GM21367 (cell line): Measurements from ENCODE around the gene ST3GAL4.

Source experiments
- ATAC-seq: cut with Tn5 transposase; IDR thresholded peaks from one replicate; pipeline ENCODE4 v1.9.1; 2021; ENCODE audit not compliant: unreplicated experiment

ST3GAL4 gene

DNA sequence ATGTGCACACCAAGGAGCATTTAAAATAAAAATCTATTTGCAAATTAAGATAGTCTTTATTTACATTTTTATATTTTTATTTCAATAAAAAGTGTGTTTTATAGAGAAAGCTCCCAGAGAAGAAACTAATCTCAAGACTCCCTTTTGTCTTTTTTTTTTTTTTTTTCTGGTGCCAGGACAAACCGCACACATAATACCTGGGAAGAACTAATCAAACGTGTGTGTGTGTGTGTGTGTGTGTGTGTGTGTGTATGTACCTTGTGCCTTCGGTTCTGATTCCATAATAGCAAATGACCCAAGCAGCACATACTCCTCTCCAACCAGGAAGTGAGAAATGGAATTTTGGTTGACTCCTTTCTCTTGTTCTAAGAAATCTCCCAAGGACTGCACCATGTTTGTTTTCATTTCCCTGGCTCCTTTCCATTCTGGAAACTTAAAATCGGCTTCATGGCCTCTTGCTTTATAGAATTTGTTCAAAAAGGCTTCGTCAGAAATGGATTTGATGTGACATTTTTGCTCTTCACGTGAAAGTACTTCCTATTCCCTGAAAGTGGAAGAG is 65.3 kb downstream of the ST3GAL4 start:
- ATAC-seq, result no peak

DNA sequence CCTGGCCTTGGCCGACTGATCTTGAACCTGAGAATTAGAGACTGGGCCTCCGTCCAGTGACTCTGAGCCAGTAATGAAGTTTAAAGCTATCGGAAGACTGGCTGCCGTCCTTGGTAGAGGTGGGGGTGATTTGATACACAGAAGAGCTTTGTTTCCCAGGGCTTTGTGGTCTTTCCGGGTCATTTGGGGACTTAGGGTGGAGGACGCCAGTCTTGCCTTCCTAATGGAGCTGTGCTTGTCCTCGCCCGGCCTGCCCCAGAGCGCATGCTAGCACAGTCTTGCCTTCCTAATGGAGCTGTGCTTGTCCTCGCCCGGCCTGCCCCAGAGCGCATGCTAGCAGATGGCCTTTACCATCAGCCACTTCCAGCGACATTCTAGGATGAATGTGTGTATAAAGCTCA is 65.8 kb downstream of the ST3GAL4 start:
- no peak for ATAC-seq

DNA sequence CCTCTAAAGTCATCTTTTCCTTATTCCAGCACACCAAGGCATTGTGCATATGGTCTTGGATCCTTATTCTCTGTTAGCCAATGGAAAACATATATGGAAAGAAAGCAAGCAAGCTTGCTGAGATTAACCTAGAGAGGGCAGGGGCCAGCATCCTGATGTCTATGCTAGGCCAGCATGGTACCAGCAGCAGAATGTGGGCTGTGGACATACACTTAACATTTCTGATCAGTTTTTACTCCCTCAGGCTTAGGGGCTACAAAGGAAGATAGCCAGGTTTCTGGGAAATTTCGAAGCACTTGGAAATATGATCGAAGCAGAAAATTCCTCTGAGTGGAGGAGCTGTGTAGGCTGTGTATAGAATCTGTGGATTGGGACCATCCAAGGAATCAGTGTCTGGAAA is 67.0 kb downstream of the ST3GAL4 start:
- no peak for ATAC-seq

DNA sequence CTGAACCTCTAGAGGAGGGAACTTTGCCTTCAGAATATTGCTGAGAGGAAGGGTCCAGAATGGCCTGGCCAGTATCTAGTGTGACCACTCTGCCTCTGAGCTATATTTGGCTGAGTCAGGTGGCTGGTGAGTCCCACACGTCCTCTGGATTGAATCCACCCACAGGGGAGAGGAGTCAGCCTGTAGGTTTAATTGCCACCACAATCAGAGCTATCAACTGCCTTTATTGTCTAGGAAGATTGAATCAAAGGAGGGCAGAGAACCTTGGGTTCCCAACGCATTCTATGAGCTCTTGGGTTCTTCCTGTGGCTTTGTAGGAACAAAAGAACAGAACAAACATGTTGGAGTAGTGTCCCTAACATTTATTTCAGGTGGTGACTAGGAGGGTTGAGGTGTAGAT is 67.7 kb downstream of the ST3GAL4 start:
- no peak for ATAC-seq

DNA sequence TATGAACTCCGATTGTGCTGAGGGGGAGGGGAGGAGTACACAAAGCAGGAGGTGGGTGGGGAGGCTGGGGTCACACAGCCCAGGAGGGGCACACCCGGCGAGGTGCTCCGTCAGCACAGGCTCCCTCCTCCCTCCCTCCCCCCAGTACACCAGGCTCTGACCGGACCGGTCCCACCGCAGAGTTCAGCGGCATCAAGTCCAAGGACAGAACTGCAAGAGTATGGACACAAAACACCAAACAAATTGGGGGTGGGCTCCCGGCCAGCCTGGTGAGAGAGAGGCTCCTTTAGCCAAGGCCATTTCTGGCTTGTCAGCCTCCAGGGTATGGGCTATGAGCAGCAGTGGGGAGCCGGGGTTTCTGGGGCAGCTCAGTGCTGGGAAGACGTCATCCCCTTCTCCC is 68.3 kb downstream of the ST3GAL4 start:
- ATAC-seq, result no peak

DNA sequence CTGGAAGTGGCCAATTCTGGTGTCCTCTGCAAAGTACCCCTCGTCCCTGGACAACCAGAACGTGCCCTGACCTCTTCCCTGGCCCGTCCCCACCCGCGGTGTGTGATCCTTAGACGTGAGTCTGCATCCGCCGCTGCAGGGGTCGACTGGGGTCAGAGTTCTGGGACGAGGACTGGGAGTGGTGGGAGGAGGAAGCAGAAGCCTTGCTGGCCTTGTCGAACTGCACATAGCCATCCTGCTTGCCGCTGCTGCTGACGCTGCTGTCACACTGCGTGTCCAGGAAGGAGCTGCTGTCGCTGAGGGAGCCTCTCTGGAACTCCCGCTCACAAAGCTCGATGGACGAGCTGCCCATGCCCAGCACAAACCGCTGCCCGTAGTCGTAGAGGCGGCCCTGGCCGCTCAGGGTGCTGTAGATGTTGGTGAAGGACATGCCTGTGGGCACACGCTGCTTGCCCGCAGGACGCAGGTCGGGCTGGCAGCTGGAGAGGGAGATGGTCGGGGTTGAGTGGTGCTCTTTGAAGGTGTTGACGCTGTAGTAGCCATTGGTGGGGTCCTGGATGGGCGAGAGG is 69.1 kb downstream of the ST3GAL4 start:
- no peak for ATAC-seq

DNA sequence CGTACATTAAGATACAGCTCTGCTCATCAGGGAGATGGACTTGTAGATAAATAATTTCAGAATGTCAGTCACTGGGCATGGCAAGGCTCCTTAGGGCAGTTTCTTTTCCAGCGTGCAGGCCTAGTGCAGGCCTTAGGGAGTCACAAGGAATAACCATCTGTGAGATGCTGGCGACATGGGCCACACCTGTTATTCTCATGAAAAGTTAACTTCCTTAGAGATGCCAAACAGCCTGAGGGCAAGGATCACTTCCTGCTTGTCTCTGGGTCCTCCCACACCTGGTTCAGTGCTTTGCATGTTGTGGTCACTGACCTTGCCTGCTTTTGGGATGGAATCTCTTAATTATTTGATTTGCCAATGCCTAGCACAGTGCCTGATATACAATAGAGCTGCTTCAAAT is 70.6 kb downstream of the ST3GAL4 start:
- no peak for ATAC-seq

DNA sequence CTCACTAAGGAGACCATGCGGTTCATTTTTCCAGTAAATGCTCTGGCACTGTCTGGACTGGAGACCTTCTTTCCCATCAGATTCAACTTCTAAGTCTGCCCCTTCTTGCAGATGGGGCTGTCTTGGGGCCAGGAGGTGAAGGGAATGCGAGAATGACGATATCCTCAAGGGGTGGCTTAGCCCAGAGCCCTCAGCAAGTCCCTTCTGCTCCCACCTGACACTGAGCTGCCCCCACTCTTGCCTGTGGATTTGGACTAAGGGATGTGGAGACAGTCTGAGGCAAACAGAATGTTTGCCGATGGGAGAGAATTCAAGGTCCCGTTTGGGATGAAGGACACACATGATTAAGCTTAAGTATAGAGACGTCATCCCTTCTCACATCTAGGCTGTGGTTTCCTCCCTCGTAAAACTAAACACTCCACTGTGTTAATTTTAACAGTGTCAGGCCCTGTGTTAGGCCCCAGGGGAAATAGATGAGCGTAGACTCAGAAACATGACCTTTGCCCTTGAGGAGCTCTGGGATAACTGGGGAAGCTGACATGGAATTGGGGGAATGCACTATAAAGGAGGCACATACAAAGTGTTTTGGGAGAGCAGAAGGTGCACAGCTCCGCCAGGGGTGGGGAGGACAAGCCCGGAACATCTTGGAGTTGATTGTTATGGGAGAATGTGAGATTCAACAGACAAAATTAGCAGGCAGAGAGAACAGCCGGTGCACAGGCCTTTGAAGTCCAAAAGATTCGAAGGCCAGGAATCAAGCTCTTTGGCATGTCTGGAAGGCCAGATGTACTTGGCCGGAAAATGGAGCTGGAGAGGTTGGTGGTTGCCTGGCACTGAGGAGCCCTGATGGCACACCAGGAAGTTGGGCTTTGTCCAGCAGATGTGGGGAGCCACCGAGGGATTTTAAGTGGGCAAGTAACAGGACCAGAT is 71.6 kb downstream of the ST3GAL4 start:
- ATAC-seq, result peak; percentile 80

DNA sequence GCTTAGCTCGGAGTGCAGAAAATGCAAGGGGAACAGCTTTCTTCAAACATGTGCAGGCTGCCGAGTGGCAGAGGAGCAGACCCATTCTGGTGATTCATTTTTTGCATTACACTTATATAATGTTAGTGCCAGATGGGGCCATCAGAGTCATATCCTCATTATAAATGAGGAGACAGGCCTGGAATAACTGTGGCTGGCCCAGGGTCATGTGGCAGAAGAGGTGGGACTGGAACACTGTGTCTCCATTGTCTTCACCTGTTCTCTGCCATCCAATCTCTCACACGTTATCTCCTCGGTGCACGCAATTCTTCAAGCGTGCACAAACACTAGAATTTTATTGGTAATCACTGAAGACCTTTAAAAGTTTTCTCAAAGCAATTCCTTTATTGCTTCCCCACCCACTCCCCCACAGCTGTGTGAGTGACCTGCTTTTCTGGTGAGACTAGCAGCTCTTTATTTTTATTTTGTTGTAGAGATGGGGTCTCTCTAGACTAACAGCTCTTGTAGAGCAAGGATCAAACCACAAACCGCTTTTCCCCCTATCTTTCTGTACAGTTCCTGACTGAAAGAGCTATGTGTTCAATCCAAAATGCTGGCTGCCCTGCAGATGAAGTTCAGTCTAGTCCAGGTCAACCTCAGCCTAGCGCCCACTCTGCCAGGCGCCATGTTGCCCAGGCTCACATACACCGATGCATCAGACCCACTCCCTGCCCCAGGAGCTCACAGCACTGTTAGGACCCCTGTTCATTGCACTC is 75.3 kb downstream of the ST3GAL4 start:
- no peak for ATAC-seq

DNA sequence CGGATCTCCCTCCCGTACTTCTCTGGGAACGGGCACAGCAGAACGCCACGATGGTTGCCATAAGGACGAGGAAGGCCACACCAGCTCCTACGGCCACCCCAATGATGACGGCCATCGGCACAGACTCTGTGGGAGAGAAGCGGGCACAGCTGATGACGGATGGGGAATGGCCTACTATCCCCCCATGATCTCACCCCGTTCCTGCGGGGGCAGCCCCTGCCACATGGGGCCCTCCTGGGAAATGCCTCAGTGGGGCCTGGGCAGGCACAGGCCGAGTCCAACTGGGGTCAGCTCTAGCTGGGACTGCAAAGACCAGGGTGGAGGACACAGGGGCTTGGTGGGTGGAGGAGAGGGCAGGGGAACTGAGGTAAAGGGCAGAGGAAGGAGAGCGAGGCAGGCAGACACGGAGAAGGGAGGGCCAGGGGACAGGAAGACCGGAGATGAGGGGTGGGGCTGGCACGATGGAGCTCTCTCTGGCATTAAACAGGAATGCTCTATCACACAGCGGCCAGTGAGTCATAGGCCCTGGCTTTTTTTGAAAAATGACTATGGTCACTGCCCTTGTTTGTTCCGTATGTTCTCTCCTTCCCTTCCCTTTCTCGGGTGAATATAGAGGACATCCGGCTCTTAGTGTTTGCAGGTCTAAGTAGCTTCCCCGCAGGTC is 76.0 kb downstream of the ST3GAL4 start:
- no peak for ATAC-seq

DNA sequence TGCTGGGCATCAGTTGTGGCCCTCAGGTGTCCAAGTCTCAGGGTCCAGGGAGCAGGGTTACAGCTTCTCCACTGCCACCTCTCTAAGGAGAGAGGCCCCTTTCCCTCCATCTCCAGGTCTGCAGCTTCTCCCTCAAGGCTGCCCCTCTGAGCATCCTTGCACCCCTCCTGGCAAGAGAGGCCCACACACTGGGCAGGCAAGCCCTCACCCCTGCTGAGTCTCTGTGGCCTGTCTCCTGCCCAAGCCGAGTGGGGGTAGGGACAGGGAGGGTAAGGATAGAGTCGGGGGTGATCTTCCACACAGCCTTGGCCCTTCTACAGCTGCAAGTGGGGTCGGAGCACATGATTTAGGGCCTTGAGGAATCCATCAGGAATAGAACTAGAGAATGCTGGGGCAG is 76.6 kb downstream of the ST3GAL4 start:
- no peak for ATAC-seq

DNA sequence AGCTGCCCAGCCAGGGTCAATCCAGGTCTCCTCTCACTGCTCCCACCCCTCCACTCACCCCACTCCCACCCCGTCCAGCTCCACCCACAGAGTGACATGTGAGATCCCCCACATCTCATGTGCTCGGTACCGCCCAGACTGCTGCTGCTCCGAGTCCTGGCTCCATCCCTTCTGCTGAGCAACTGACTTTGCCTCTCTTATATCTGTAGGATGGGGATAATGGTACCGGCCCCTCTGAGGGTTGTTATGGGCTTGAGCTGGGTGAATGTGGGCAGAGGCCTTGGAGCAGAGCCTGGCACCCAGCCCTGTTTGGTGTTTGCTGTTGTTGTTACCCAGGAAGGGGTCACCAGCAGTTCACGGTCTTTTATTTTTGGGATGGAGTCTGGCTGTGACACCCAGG is 77.0 kb downstream of the ST3GAL4 start:
- ATAC-seq, result no peak

DNA sequence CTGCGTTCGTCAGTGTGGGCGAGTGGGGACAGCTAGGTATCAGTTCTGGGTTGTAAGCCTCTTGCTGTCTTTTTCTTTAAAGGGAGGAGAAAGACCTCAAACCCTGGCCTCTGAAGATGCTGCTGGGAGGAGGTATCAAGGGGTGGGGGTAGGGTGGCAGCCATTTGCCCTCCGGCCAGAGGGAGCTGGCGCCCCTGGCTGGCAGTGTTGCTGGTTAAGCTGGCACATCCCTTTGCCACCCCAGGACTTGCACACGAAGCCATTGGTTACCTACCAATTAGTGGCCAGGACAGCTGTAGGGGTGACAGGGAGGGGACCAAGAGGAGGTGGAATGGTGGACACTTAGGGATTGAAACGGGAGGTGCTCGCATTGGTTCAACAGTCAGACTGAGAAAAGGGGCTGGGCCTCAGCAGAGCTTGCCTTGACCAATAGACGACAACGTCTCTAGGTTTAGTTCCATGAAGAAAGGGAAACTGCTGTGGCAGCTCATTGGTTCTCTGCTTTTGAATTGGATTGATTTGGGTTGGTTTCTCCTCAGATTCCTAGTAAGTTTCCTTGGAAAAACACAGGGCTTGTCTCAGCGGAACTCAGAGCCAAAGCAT is 77.9 kb downstream of the ST3GAL4 start:
- ATAC-seq, result no peak

DNA sequence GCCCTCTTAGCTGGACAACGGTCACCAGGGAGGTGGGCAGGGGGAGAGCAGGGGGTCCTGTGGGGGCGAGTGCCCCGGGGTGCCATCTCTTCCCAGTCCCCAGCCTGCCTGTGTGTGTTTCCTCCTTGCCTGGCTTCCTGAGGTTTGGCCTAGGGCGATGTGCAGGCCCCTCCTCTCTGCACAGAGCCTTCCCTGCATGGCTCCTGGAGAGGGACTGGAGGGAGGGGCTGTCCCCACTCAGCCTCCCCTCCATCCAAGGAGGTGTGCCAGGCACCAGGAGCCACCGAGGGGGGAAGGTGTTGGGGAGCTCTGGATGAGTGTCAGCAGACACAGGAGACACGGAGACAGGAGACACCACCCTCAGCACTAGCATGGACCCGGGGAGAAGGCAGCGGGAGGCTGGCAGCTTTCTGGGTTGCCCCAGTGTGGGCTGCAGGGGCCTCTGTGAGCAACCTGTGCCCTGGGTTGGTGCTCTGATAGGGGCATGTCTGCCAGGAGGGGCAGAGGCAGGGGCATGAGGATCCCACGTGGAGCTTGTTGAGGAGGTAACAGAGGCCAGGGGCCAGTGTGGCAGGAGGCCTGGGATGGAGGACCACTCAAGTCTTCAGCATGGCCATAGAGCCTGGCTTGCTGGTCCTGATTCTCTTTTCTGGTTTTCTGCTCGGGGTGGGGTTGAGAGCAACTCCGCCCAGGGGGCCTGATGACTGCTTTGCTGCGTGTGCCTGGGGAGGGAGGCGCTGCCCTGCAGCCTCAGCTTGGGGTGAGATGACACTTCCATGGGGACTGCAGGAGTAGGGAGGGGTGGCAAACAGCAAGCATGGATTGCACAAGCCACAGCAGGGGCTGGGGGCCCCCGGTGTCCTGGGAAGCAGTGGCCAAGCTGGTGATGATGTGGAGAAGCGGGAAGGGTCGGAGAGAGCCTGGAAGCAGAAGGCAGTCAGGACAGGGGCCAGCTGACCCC is 78.8 kb downstream of the ST3GAL4 start:
- no peak for ATAC-seq

DNA sequence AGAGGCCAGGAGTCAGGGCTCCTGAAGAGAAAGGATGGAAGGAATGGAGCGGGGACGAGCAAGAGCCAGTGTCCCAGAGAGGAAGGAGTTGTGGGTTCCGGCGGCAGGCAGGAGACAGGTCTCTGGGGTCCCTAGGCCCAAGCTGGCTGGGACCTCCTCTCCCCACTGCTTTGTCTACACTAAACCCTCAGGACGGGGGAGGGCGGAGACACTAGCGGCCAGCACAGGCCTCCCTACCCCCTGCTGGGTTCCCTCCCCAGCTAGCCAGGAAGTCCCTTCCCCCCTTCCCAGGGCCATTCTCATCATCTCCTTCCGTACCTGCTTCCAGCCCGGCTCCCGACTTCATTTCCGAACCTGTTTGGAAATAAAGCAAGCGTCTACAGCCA is 79.5 kb downstream of the ST3GAL4 start:
- ATAC-seq, result no peak

DNA sequence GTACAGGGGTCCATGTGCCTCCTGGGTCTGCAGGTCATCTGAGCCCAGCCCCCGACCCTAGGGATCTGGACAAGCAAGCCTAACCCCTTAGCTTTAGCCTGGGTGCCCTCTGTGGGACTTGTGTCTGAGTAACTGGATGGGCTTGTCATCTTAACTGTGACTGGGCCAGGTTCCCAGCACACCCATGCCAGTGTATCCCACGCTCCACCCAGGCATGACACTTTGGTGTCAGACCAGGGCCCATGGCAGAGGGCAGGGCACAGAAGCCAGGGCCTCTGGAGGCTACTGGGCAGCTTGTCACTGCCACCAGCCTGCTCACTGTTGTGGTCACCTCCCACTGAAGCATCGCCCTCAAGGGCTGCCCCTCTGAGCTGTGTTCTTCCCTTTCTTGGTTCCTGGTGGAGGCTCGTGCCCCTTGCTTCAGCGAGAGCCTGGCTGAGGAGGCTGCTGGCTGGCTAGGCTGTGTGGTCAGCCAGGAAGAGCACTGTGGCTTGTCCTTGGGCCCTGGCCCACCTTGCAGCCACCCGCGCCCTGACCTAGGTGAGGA is 80.8 kb downstream of the ST3GAL4 start:
- no peak for ATAC-seq

DNA sequence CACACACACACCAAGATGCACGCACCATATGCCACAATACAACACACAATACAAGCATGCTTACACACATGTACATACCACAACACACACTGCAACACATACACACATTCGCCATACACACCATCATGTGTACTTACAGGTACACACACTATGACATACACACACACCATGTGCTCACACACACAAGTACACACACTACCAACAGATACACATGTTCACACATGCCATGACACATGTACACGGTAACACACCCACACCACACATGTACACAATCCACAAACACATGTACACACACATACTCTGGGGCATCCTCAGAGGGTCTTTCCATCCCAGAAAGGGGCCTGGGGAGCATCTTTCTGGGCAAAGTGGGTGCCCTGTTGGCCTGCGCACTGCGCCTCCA is 82.2 kb downstream of the ST3GAL4 start:
- ATAC-seq, result no peak

DNA sequence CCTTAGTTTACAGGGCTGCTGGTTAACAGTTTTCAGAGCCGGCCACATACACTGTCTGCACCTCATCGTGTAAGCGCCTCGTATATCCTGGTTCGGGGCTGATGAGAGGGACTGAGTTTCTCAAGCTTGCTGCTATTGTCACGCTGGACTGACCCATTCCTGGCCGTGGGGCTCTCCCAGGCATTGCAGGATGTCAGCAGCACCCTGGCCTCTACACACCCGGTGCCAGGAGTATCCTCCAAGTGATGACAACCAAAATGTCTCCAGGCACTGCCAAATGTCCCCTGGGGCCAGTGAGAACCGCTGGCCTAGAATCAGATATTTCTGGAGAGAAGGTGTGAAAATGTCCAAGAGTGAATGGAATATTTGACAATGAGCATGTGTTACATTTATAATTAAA is 82.8 kb downstream of the ST3GAL4 start:
- ATAC-seq, result no peak

DNA sequence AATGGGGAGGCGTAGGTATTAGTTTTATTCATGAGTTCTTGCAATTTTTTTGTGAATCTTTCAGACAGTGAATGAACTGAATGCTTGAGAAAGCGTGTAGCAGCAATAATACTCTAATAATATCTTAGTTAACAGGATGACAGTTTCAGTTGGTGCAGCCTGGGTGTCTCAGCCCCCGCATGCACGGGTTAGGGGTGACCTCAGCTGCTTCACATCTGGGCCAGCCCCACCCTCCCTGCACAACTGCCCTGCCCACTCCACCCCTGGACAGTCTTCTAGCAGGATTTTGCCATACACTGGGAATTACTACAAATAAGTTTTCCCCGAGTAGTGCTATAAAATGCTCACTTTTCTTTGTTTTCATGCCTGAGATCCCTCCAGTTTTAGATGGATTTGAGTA is 83.2 kb downstream of the ST3GAL4 start:
- no peak for ATAC-seq
